Transverse colon (tissue), 4 donors: ENCODE results near the gene CCDC102B. TPM values are rescaled to one million over a fixed set of nuclear protein-coding genes. Genes with fewer than 3 reads are reported as not detected.
"Not testable (repeated sequence)": the region's sequence is repeated elsewhere in the genome, so short reads cannot be mapped to it uniquely, and the experiment has no call there.

Source experiments
- DNase-seq: peaks from one replicate; pipeline ENCODE4 v3.0.0-alpha.2; 2019
- H3K27ac ChIP-seq, 4 donors: fragments of 200-600 bp; sonication (generic); 2 replicates each; pipeline ENCODE4 v1.5.1; 2016 to 2018; ENCODE audit warnings: inconsistent platforms in 4 of 4
- H3K27me3 ChIP-seq: fragments of 200-600 bp; sonication (generic); 2 replicates; pipeline ENCODE4 v1.5.1; 2017; ENCODE audit warnings: inconsistent platforms
- H3K36me3 ChIP-seq, 4 donors: fragments of 200-600 bp; sonication (generic); 2 replicates each; pipeline ENCODE4 v1.5.1; 2017 to 2019; ENCODE audit warnings: inconsistent platforms in 4 of 4
- H3K4me1 ChIP-seq, 4 donors: fragments of 200-600 bp; sonication (generic); 2 replicates each; pipeline ENCODE4 v1.5.1; 2017 to 2020; ENCODE audit warnings: inconsistent platforms in 4 of 4
- H3K4me3 ChIP-seq, 4 donors: fragments of 200-600 bp; sonication (generic); 1 replicate in 1 of 4; 2 replicates in 3 of 4; pipeline versions ENCODE4 v1.5.1 to v1.6.1; 2017 to 2019; ENCODE audit warnings: inconsistent platforms in 4 of 4
- H3K9me3 ChIP-seq, 2 donors: fragments of 200-600 bp; sonication (generic); 2 replicates each; pipeline ENCODE4 v1.5.1; 2017 to 2019; ENCODE audit warnings: inconsistent platforms in 2 of 2
- EP300 ChIP-seq: sonication (generic); formaldehyde crosslinking; IDR thresholded peaks from one replicate; pipeline ENCODE4 v1.6.1; 2017; ENCODE audit warnings: antibody characterized with exemption, low read depth
- POLR2A ChIP-seq: fragments of 450-650 bp; IDR thresholded peaks from one replicate; pipeline ENCODE4 v1.6.1; 2016; ENCODE audit warnings: antibody characterized with exemption, mild to moderate bottlenecking, moderate library complexity
- POLR2AphosphoS5 ChIP-seq, 3 donors: sonication (generic); formaldehyde crosslinking; IDR thresholded peaks; one replicate each; pipeline ENCODE4 v1.6.1; 2016; ENCODE audit warnings: antibody characterized with exemption in 3 of 3
- WGBS, 2 donors: methylation state at CpG; one replicate each; pipeline ENCODE4 v1.1.5; 2018; ENCODE audit warnings: low coverage in 1 of 2; 5-methylcytosine and 5-hydroxymethylcytosine counted together
- in situ Hi-C, 4 donors: fragments of 200-750 bp; cut with MboI; loops; one replicate each; pipeline versions ENCODE4 v1.15.0 to v1.15.1; 2017; ENCODE audit warnings: low sequenced_read_pairs in 3 of 4, low pct_ligation_motif_present in 1 of 4, low pct_unique_long_range_greater_than_20kb in 1 of 4
- intact Hi-C: fragments of 100-400 bp; cut with DNase I; formaldehyde crosslinking; loops from one replicate; pipeline ENCODE4 v1.15.1; 2023; ENCODE audit warnings: low total_unique reads
- total RNA-seq, 4 donors: library from RNA; depleted of rRNA; stranded (reverse); fragments of >200 nt; gene quantifications; one replicate each; pipeline ENCODE4 v1.1.0, GENCODE V29; 2016
- TF ChIP-seq, protein P1 (sequence below), 5 experiments: fragments of 200-600 bp in 3 of 5; fragments of 450-650 bp in 2 of 5; sonication (generic) in 3 of 5; IDR thresholded peaks; 1 replicate in 2 of 5; 2 replicates in 3 of 5; pipeline ENCODE4 v1.5.1; 2016 to 2017; ENCODE audit warnings: antibody characterized with exemption in 5 of 5, inconsistent platforms in 3 of 5, mild to moderate bottlenecking in 2 of 5, moderate library complexity in 1 of 5

CCDC102B gene
- total RNA-seq, 4 donors from 2014 or later = 1.5 to 6.0 (median 4.6) TPM

DNA sequence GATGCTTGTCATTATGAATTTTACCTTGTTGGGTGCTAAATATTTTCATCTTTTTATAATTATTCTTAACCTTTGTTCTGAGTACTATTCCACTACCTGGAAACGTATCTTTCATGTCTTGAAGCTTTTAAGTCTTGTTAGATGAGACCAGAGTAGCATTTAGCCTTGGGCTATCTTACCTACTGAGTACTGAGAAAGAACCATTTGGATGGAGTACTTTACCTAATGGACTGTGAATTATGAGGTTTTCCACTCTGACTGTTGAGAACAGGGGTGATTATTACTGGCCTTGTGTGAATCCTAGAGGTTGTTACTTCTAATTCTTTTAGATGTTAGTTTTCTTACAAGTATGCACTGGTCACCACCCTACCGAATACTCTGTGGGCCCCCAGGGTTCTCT is 63.5 kb downstream of the CCDC102B start:
- no peak for TF ChIP-seq POLR2AphosphoS5 (IDR thresholded peaks at IDR 0.05)
- TF ChIP-seq EP300 = no peak
- no peak for TF ChIP-seq POLR2A
- TF ChIP-seq, protein P1, sequence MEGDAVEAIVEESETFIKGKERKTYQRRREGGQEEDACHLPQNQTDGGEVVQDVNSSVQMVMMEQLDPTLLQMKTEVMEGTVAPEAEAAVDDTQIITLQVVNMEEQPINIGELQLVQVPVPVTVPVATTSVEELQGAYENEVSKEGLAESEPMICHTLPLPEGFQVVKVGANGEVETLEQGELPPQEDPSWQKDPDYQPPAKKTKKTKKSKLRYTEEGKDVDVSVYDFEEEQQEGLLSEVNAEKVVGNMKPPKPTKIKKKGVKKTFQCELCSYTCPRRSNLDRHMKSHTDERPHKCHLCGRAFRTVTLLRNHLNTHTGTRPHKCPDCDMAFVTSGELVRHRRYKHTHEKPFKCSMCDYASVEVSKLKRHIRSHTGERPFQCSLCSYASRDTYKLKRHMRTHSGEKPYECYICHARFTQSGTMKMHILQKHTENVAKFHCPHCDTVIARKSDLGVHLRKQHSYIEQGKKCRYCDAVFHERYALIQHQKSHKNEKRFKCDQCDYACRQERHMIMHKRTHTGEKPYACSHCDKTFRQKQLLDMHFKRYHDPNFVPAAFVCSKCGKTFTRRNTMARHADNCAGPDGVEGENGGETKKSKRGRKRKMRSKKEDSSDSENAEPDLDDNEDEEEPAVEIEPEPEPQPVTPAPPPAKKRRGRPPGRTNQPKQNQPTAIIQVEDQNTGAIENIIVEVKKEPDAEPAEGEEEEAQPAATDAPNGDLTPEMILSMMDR (IDR thresholded peaks at IDR 0.05) = no peak
- Histone ChIP-seq H3K9me3 (no peaks in the 10 kb centered on the region), H3K4me1 (no peaks in the 10 kb centered on the region), H3K4me3 (no peak overlapping the region), H3K36me3 (no peaks in the 10 kb centered on the region), H3K27me3 (no peaks in the 10 kb centered on the region), H3K27ac (no peak overlapping the region)
- in situ Hi-C loops = loop anchor here in 1 of 4 donors (25.0 kb wide), 1 partner anchor 1226 kb away; no protein-coding TSS in a partner anchor
- intact Hi-C loops = no loop called here
- WGBS, 2 donors = 60 to 70% methylated on average over 2 of the region's 2 CpGs
- DNase-seq = no peak

DNA sequence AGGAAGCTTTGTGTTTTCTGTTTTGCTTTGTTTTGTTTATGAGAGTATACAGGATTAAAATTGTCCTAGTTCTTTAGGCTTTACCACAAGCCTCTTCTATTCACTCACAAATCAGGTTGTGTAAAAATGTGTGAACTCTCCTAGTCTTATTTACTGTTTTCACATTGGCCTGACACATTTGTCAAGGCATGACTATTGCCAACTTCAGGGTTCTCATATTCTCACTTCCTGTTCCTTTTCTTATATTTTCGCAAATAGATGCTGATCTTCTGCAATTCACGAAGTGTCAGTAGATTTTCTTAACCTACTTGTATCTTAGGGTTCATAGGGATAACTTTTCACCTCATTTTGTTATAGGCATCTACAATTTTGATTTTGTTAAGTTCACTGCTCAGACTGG is 67.1 kb downstream of the CCDC102B start:
- DNase-seq = no peak
- H3K36me3 ChIP-seq = no peaks in the 10 kb centered on the region
- in situ Hi-C loops (loop anchor here in 1 of 4 donors (25.0 kb wide), 1 partner anchor 1222 kb away; no protein-coding TSS in a partner anchor), intact Hi-C loops (no loop called here)
- no peaks in the 10 kb centered on the region for H3K4me1 ChIP-seq
- H3K27me3 ChIP-seq = no peaks in the 10 kb centered on the region
- TF ChIP-seq POLR2A (no peak), POLR2AphosphoS5 (IDR thresholded peaks at IDR 0.05) (no peak)
- no peak overlapping the region for H3K27ac ChIP-seq
- no peak overlapping the region for H3K4me3 ChIP-seq
- no peaks in the 10 kb centered on the region for H3K9me3 ChIP-seq
- 71 to 78% methylated on average over 2 of the region's 2 CpGs for WGBS, 2 donors

DNA sequence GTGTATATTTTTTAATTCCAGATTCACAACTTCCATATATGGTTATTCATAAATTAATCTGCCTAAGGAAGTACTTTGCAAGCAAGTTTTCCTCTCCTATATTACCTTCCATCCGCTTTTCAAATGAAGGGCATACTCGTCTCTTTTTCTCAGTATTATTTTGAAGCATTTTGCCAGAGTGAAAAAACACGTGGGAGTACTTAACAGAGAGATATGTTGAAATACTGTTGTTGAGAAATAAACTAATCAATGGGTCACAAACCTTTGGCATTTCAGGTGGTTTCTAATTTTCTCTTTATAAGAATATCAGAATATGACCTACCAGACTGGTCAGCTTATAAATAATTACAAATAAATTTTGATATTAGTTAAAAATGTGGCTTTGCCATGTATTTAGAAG is 67.6 kb downstream of the CCDC102B start:
- WGBS, 2 donors = 65 to 69% methylated on average over 3 of the region's 3 CpGs
- no peak for DNase-seq
- no peak for TF ChIP-seq POLR2AphosphoS5 (IDR thresholded peaks at IDR 0.05)
- no peak for TF ChIP-seq EP300
- TF ChIP-seq, protein P1 (IDR thresholded peaks at IDR 0.05) = no peak
- TF ChIP-seq POLR2A = no peak

DNA sequence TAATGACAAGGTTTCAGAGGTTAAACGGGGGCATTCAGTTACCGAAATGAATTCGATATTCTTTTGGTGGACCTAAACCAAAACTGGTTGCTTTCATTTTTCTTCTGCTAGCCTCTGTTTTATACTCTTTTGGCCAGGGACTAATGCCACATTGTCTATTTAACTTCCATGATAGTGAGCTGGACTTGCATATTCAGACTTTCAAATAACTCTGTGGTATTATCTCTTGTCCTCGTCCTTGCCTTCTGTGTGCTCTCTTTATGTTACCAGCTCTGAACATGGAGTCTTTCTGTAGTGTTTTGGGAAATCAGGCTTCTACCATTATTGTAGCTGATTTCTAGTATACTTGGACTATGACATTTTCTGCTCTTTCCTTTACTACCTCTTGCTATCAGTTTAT is 75.1 kb downstream of the CCDC102B start:
- no peak for TF ChIP-seq POLR2A
- TF ChIP-seq, protein P1 (IDR thresholded peaks at IDR 0.05) = no peak
- no peak for TF ChIP-seq POLR2AphosphoS5 (IDR thresholded peaks at IDR 0.05)
- no peak for TF ChIP-seq EP300
- Histone ChIP-seq H3K27me3 (no peaks in the 10 kb centered on the region), H3K27ac (no peak overlapping the region), H3K36me3 (no peaks in the 10 kb centered on the region), H3K4me1 (no peaks in the 10 kb centered on the region), H3K4me3 (no peak overlapping the region), H3K9me3 (no peaks in the 10 kb centered on the region)
- intact Hi-C loops = no loop called here
- 90 to 93% methylated on average over 4 of the region's 4 CpGs for WGBS, 2 donors
- no peak for DNase-seq
- in situ Hi-C loops = loop anchor here in 1 of 4 donors (25.0 kb wide), 1 partner anchor 1214 kb away; no protein-coding TSS in a partner anchor

More for the DNA sequence above, 67.6 kb downstream of the CCDC102B start:
- H3K27me3 ChIP-seq = no peaks in the 10 kb centered on the region
- in situ Hi-C loops (loop anchor here in 1 of 4 donors (25.0 kb wide), 1 partner anchor 1222 kb away; no protein-coding TSS in a partner anchor), intact Hi-C loops (no loop called here)
- no peaks in the 10 kb centered on the region for H3K4me1 ChIP-seq
- H3K9me3 ChIP-seq = no peaks in the 10 kb centered on the region
- H3K4me3 ChIP-seq = no peak overlapping the region
- no peak overlapping the region for H3K27ac ChIP-seq
- H3K36me3 ChIP-seq = no peaks in the 10 kb centered on the region

- WGBS, 2 donors = 89 to 94% methylated on average over 1 of the region's 1 CpG
- no peak overlapping the region for H3K4me3 ChIP-seq
- H3K27ac ChIP-seq = no peak overlapping the region
- no peaks in the 10 kb centered on the region for H3K9me3 ChIP-seq
- no peaks in the 10 kb centered on the region for H3K36me3 ChIP-seq
- no peaks in the 10 kb centered on the region for H3K27me3 ChIP-seq
- intact Hi-C loops = no loop called here
- in situ Hi-C loops = loop anchor here in 1 of 4 donors (25.0 kb wide), 1 partner anchor 1213 kb away; no protein-coding TSS in a partner anchor
- no peaks in the 10 kb centered on the region for H3K4me1 ChIP-seq
- TF ChIP-seq EP300 (no peak), POLR2A (no peak)
- no peak for DNase-seq
Observed at GRCh38 chr18:68874361-68874760, 76.5 kb downstream of the CCDC102B start.

DNA sequence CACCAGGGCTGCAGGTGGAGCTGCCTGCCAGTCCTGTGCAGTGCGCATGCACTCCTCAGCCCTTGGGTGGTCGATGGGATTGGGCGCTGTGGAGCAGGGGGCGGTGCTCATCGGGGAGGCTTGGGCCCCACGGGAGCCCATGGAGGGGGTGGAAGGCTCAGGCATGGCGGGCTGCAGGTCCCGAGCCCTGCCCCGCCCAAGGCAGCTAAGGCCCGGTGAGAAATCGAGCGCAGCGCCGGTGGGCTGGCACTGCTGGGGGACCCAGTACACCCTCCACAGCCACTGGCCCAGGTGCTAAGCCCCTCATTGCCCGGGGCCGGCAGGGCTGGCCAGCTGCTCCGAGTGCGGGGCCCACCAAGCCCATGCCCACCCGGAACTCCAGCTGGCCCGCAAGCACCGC is 82.1 kb downstream of the CCDC102B start:
- DNase-seq, intact Hi-C loops, in situ Hi-C loops: not testable (repeated sequence)

More for the DNA sequence above, 82.1 kb downstream of the CCDC102B start:
- WGBS, 2 donors = 98% methylated on average over 13 of the region's 21 CpGs; no CpG with 5 or more reads in 1 of the 2 donors
- not testable (repeated sequence) for H3K27ac ChIP-seq, H3K36me3 ChIP-seq, H3K4me1 ChIP-seq, H3K4me3 ChIP-seq, H3K9me3 ChIP-seq, H3K27me3 ChIP-seq
